HEK293 (cell line): ENCODE measurements around the gene RHOT2.
A peak's percentile ranks its signal among the peaks of the same experiment; 100 is the strongest.

Experiments
- EGR2 ChIP-seq: fragments of 450-650 bp; formaldehyde crosslinking; IDR thresholded peaks from 2 replicates; pipeline ENCODE4 v1.5.1; 2016; ENCODE audit warnings: low read depth, missing biosample characterization, missing genetic modification characterization
- GLI4 ChIP-seq: fragments of 450-650 bp; formaldehyde crosslinking; IDR thresholded peaks from 2 replicates; pipeline ENCODE4 v1.5.1; 2016; ENCODE audit warnings: missing biosample characterization, missing genetic modification characterization
- HOXD13 ChIP-seq: sonication (generic); formaldehyde crosslinking; IDR thresholded peaks from 2 replicates; pipeline ENCODE4 v1.8.0; 2022; ENCODE audit warnings: missing genetic modification reagents, borderline replicate concordance
- KLF16 ChIP-seq: fragments of 450-650 bp; formaldehyde crosslinking; IDR thresholded peaks from 2 replicates; pipeline ENCODE4 v1.5.1; 2017; ENCODE audit warnings: missing biosample characterization, missing genetic modification characterization
- PBX3 ChIP-seq: sonication (generic); formaldehyde crosslinking; IDR thresholded peaks from 2 replicates; pipeline ENCODE4 v1.8.1; 2022; ENCODE audit warnings: mild to moderate bottlenecking, moderate library complexity, missing genetic modification reagents
- SP3 ChIP-seq: fragments of 450-650 bp; formaldehyde crosslinking; IDR thresholded peaks from 2 replicates; pipeline ENCODE4 v1.5.1; 2016; ENCODE audit warnings: missing biosample characterization, missing genetic modification characterization
- ZBTB49 ChIP-seq: fragments of 450-650 bp; formaldehyde crosslinking; IDR thresholded peaks from 2 replicates; pipeline ENCODE4 v1.5.1; 2016; ENCODE audit warnings: missing biosample characterization, missing genetic modification characterization, low read depth
- ZFHX2 ChIP-seq: fragments of 450-650 bp; formaldehyde crosslinking; conservative IDR thresholded peaks from 2 replicates; pipeline ENCODE4 v1.5.1; 2016; ENCODE audit warnings: missing biosample characterization, missing genetic modification characterization
- ZNF121 ChIP-seq: fragments of 450-650 bp; formaldehyde crosslinking; IDR thresholded peaks from 2 replicates; pipeline ENCODE4 v1.5.1; 2016; ENCODE audit warnings: missing biosample characterization, missing genetic modification characterization
- ZNF155 ChIP-seq: fragments of 450-650 bp; formaldehyde crosslinking; IDR thresholded peaks from 2 replicates; pipeline ENCODE4 v1.5.1; 2016; ENCODE audit warnings: missing biosample characterization, missing genetic modification characterization
- ZNF239 ChIP-seq: fragments of 450-650 bp; formaldehyde crosslinking; IDR thresholded peaks from 2 replicates; pipeline ENCODE4 v1.5.1; 2016; ENCODE audit warnings: missing biosample characterization, missing genetic modification characterization
- ZNF26 ChIP-seq: fragments of 450-650 bp; formaldehyde crosslinking; IDR thresholded peaks from 2 replicates; pipeline ENCODE4 v1.5.1; 2016; ENCODE audit warnings: missing biosample characterization, missing genetic modification characterization
- ZNF600 ChIP-seq: fragments of 450-650 bp; formaldehyde crosslinking; IDR thresholded peaks from 2 replicates; pipeline ENCODE4 v1.5.1; 2016; ENCODE audit warnings: missing biosample characterization, missing genetic modification characterization
- ZNF624 ChIP-seq: fragments of 450-650 bp; formaldehyde crosslinking; IDR thresholded peaks from 2 replicates; pipeline ENCODE4 v1.5.1; 2017; ENCODE audit warnings: missing biosample characterization, missing genetic modification characterization
- ZNF692 ChIP-seq: fragments of 450-650 bp; formaldehyde crosslinking; IDR thresholded peaks from 2 replicates; pipeline ENCODE4 v1.5.1; 2016; ENCODE audit warnings: missing biosample characterization, missing genetic modification characterization
- ZNF777 ChIP-seq: fragments of 450-650 bp; formaldehyde crosslinking; IDR thresholded peaks from 2 replicates; pipeline ENCODE4 v1.5.1; 2017; ENCODE audit warnings: missing biosample characterization, missing genetic modification characterization, borderline replicate concordance
- ZNF830 ChIP-seq: fragments of 450-650 bp; IDR thresholded peaks from 2 replicates; pipeline ENCODE4 v1.5.0; 2018; ENCODE audit warnings: missing biosample characterization, missing genetic modification characterization, low read depth, mild to moderate bottlenecking, moderate library complexity
- ZNF837 ChIP-seq: fragments of 450-650 bp; formaldehyde crosslinking; IDR thresholded peaks from 2 replicates; pipeline ENCODE4 v1.5.1; 2016; ENCODE audit warnings: missing biosample characterization, missing genetic modification characterization
- ZSCAN16 ChIP-seq: fragments of 450-650 bp; formaldehyde crosslinking; IDR thresholded peaks from 2 replicates; pipeline ENCODE4 v1.5.1; 2016; ENCODE audit warnings: missing biosample characterization, missing genetic modification characterization
- TF ChIP-seq, protein P1 (sequence below): fragments of 450-650 bp; formaldehyde crosslinking; IDR thresholded peaks from 2 replicates; pipeline ENCODE4 v1.5.1; 2017; ENCODE audit warnings: missing biosample characterization, missing genetic modification characterization
- TF ChIP-seq, protein P2 (sequence below): fragments of 450-650 bp; formaldehyde crosslinking; IDR thresholded peaks from 2 replicates; pipeline ENCODE4 v1.5.1; 2017; ENCODE audit warnings: missing biosample characterization, missing genetic modification characterization
- TF ChIP-seq, protein P3 (sequence below): fragments of 450-650 bp; IDR thresholded peaks from 2 replicates; pipeline ENCODE4 v1.5.1; 2018; ENCODE audit warnings: missing biosample characterization, missing genetic modification characterization
- TF ChIP-seq, protein P4 (sequence below): fragments of 450-650 bp; formaldehyde crosslinking; IDR thresholded peaks from 2 replicates; pipeline ENCODE4 v1.5.1; 2016; ENCODE audit warnings: missing biosample characterization, missing genetic modification characterization

RHOT2 gene

DNA sequence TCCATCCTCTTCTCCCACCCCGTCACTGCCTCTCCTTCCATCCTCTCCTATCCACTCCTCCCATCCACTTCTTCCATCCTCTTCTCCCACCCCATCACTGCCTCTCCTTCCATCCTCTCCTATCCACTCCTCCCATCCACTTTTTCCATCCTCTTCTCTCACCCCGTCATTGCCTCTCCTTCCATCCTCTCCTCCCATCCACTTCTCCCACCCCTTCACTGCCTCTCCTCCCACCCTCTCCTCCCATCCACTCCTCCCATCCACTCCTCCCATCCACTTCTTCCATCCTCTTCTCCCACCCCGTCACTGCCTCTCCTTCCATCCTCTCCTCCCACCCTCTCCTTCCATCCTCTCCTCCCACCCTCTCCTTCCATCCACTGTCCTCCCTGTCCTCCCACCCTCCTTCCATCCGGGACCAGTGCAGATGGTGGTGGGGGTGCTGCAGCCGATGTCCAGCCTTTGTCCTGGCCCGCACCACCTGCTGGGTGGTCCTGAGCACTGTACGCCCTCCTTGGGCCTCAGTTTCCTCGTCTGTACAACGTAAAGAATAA is 36.0 kb upstream of the RHOT2 start (continued):
- TF ChIP-seq ZNF121 (tag by site-specific recombination), result no peak
- TF ChIP-seq, protein P1, sequence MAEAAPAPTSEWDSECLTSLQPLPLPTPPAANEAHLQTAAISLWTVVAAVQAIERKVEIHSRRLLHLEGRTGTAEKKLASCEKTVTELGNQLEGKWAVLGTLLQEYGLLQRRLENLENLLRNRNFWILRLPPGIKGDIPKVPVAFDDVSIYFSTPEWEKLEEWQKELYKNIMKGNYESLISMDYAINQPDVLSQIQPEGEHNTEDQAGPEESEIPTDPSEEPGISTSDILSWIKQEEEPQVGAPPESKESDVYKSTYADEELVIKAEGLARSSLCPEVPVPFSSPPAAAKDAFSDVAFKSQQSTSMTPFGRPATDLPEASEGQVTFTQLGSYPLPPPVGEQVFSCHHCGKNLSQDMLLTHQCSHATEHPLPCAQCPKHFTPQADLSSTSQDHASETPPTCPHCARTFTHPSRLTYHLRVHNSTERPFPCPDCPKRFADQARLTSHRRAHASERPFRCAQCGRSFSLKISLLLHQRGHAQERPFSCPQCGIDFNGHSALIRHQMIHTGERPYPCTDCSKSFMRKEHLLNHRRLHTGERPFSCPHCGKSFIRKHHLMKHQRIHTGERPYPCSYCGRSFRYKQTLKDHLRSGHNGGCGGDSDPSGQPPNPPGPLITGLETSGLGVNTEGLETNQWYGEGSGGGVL, result 0 out of 2 replicates have a peak, but pooled peaks have one; percentile 26
- no peak for TF ChIP-seq ZNF830 (tag by site-specific recombination)
- TF ChIP-seq, protein P2, sequence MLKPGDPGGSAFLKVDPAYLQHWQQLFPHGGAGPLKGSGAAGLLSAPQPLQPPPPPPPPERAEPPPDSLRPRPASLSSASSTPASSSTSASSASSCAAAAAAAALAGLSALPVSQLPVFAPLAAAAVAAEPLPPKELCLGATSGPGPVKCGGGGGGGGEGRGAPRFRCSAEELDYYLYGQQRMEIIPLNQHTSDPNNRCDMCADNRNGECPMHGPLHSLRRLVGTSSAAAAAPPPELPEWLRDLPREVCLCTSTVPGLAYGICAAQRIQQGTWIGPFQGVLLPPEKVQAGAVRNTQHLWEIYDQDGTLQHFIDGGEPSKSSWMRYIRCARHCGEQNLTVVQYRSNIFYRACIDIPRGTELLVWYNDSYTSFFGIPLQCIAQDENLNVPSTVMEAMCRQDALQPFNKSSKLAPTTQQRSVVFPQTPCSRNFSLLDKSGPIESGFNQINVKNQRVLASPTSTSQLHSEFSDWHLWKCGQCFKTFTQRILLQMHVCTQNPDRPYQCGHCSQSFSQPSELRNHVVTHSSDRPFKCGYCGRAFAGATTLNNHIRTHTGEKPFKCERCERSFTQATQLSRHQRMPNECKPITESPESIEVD (tag by site-specific recombination), result no peak
- TF ChIP-seq ZSCAN16, result no peak
- no peak for TF ChIP-seq ZNF692 (tag by site-specific recombination)
- no peak for TF ChIP-seq ZBTB49 (tag by site-specific recombination)
- no peak for TF ChIP-seq ZNF624
- TF ChIP-seq, protein P3, sequence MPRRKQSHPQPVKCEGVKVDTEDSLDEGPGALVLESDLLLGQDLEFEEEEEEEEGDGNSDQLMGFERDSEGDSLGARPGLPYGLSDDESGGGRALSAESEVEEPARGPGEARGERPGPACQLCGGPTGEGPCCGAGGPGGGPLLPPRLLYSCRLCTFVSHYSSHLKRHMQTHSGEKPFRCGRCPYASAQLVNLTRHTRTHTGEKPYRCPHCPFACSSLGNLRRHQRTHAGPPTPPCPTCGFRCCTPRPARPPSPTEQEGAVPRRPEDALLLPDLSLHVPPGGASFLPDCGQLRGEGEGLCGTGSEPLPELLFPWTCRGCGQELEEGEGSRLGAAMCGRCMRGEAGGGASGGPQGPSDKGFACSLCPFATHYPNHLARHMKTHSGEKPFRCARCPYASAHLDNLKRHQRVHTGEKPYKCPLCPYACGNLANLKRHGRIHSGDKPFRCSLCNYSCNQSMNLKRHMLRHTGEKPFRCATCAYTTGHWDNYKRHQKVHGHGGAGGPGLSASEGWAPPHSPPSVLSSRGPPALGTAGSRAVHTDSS (tag by site-specific recombination), result no peak
- peak; percentile 85 for TF ChIP-seq SP3
- no peak for TF ChIP-seq ZNF600 (tag by site-specific recombination)
- TF ChIP-seq, protein P4, sequence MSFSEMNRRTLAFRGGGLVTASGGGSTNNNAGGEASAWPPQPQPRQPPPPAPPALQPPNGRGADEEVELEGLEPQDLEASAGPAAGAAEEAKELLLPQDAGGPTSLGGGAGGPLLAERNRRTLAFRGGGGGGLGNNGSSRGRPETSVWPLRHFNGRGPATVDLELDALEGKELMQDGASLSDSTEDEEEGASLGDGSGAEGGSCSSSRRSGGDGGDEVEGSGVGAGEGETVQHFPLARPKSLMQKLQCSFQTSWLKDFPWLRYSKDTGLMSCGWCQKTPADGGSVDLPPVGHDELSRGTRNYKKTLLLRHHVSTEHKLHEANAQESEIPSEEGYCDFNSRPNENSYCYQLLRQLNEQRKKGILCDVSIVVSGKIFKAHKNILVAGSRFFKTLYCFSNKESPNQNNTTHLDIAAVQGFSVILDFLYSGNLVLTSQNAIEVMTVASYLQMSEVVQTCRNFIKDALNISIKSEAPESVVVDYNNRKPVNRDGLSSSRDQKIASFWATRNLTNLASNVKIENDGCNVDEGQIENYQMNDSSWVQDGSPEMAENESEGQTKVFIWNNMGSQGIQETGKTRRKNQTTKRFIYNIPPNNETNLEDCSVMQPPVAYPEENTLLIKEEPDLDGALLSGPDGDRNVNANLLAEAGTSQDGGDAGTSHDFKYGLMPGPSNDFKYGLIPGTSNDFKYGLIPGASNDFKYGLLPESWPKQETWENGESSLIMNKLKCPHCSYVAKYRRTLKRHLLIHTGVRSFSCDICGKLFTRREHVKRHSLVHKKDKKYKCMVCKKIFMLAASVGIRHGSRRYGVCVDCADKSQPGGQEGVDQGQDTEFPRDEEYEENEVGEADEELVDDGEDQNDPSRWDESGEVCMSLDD, result no peak
- TF ChIP-seq ZNF837, result no peak
- TF ChIP-seq EGR2 (tag by site-specific recombination), result peak; percentile 91
- TF ChIP-seq KLF16 (tag by site-specific recombination), result no peak
- TF ChIP-seq GLI4, result no peak
- no peak for TF ChIP-seq PBX3
- TF ChIP-seq HOXD13 (CRISPR knock-in tag), result no peak
- no peak for TF ChIP-seq ZNF239
- TF ChIP-seq ZNF155, result no peak
- no peak for TF ChIP-seq ZNF26 (tag by site-specific recombination)
- TF ChIP-seq ZNF777, result no peak
- TF ChIP-seq ZFHX2, result peak; percentile 66
